Fibroblast of lung (primary cell): ENCODE results near the gene NFATC2.

Source experiments
- CTCF ChIP-seq, 2 donors: IDR thresholded peaks in 1 of 2; conservative IDR thresholded peaks in 1 of 2; 1 replicate in 1 of 2; 2 replicates in 1 of 2; pipeline ENCODE4 v1.5.1; 2011 to 2012; ENCODE audit warnings: low read length in 2 of 2, control low read depth in 1 of 2, inconsistent platforms in 1 of 2, low read depth in 1 of 2, mild to moderate bottlenecking in 1 of 2
- EZH2 ChIP-seq: IDR thresholded peaks from 2 replicates; pipeline ENCODE4 v1.5.1; 2012; ENCODE audit warnings: low read length, control low read depth, mild to moderate bottlenecking; ENCODE audit errors: missing control alignments

- TF ChIP-seq CTCF (conservative IDR thresholded peaks at IDR 0.05 in 1 of 2, IDR thresholded peaks at IDR 0.05 in 1 of 2; ENCODE audit: low read depth in 1 of 2, low read length in 2 of 2) (no peak), EZH2 (no peak)
These were observed 145.4 kb downstream of the NFATC2 start for GRCh38 chr20:51397137-51397536.
